ENCODE data around the gene ZBTB47. TPM values are rescaled to one million over a fixed set of nuclear protein-coding genes. Genes with fewer than 3 reads are reported as not detected.

Gene ZBTB47
- polyA plus RNA-seq, 1 donor: 36.9 TPM

DNA sequence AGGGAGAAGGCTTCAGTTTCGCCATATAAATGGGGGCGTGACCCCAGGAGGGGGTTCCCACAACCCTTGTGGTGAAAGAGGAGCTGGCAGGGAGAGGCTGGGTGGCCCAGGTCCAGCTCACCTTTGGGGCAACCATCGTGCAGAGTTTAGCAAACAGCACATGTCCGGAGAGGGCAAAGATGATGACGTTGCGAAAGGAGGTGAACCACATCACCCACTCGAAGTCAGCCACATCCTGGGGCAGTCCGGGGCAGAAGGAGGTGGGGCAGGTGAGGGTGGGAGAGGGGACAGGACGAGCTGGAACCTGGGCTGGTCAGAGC is 45.4 kb downstream of the ZBTB47 start:
- no peak for DNase-seq (ENCODE audit: low read depth)

DNA sequence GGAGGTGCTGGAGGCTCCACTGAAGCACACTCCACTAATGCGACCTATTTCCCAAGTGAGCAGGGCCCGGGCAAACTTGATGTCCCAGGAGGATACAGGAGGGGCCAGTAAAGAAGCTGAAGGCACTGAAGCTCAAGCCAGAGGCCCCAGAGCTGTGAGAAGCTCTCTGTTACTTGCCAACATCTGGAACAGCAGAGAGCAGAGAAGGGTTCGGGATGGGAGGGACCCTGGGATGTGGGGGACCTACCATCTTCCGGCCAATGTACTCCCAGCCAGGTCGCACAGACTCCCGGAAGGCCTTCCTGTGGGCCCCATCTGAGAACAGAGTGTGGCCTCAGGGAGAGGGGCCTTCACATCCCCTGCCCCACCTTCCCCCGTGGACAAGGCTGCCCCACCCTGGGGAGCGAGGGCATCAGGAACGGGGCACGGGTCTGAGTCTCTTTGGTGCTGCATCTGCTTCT is 46.0 kb downstream of the ZBTB47 start:
- DNase-seq (ENCODE audit: low read depth): no peak

DNA sequence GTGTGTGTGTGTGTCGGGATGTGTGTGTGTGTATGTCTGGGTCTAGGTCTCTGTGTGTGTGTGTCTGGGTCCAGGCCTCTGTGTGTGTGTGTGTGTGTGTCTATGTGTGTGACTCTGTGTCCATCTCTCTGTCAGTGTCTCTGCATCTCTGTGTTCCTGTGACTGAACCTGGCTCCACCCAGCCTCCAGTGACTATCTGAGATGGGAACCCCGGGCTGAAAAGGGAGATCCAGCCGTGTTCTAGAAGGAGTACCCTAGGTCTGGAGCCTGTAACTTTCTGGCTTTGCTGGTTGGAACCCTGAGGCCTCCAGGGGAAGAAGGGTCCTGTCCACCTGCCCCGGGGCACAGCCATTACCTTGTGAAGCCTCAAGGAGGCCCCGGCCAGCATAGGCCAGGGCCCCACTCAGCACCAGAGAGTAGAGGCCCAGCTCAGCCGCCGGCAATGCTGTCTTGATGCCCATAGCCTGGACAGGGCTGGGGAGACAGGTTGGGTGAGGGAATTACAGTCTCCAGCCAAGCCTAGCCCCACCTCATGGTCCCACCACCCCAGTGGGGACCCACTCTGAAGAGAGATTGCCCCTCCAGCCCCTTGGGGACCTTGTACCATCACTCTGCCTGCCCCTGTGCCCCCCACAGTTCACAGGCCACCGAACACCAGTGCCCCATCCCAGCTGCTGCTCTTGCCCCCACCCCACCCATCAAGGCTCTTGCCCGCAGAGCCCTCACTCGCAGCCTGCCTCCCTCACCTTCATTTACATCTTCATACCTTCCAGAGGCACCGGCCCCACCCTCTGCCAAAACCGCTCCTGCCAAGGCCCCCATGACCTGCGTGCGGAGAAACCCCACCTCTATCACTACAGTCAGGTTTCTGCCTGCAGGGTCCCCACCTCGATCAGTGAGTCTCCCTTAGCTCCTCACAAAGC is 47.1 kb downstream of the ZBTB47 start:
- DNase-seq (ENCODE audit: low read depth): no peak

DNA sequence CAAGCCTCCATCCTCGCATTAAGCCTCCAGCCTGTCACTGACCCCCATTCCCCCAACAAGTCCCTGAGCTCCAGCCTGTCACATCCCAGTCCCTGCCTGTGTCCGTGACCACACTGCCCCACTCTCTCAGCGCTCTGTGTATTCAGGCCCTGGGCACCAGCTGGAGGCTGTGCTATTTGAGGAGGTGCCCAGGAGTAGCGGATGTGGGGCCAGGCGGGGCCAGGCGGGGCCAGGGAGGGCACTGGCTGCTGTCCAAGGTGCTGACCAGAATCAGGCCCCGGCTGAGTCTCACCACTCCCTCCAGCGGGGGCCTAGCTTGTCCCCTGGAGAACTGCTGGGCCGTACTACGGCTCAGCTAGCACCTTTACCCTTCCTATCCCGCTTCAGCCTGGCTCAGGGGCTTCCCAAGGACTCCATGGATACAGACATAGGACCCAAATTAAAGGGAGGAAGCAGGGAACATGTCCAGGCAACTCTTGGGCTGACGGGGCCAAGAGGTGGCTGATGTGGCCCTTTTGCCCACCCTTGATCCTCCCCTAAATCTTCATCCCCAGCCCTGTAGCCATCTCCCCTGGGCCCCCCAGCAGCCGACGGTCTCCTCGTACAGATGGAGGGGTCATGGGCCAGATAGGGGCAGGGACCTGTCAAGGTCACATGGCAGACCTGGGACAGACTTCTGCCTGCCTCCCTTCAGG is 48.0 kb downstream of the ZBTB47 start:
- DNase-seq (ENCODE audit: low read depth): no peak

DNA sequence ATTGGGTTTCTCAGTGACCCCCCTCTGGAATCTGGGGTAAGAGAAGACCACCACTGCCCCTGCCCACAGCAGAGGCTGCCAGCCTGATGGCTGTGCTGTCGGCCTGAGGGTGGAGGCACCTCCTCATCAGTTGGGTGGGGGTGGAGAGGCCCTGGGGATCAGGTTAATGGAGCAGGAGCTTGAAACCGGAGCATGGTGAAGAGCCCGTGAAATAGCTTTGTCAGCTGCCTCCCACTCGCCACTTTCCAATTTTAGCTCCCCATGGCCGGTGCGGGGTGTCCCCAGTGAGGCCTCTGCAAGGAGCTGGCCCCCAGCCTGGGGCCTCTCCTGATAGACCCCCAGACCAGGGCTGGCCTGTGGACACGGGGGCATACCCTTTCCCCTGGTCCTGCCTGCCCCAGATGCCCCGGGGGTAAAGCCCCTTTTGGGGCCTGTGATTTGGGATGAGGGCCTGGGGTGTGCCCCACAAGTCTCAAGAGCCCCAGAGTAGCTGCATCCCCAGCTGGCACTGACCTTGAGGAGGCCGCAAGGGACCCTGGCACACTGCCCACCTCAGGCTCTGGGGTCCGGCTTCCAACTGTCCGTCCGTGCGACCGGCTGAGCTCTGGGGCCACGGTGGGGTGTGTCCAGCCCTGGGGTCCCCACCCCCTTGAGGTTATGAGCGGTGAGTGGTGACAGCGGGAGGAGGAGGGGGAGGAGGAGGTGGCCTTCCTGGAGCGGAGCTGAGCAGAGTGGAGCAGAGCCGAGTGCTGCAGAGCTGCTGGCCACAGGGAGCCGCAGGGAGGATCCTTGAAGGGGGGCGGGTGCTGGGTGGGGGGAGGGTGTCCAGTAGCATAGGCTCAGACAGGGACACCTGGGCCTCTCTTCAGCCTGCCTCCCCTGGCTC is 48.8 kb downstream of the ZBTB47 start, which contains the start of gene HHATL:
HHATL (minus strand) TSS at position 733 of the 886 bp plus-strand sequence. CDS start 1,972 bp downstream, outside the sequence.
- no peak for DNase-seq (ENCODE audit: low read depth)

DNA sequence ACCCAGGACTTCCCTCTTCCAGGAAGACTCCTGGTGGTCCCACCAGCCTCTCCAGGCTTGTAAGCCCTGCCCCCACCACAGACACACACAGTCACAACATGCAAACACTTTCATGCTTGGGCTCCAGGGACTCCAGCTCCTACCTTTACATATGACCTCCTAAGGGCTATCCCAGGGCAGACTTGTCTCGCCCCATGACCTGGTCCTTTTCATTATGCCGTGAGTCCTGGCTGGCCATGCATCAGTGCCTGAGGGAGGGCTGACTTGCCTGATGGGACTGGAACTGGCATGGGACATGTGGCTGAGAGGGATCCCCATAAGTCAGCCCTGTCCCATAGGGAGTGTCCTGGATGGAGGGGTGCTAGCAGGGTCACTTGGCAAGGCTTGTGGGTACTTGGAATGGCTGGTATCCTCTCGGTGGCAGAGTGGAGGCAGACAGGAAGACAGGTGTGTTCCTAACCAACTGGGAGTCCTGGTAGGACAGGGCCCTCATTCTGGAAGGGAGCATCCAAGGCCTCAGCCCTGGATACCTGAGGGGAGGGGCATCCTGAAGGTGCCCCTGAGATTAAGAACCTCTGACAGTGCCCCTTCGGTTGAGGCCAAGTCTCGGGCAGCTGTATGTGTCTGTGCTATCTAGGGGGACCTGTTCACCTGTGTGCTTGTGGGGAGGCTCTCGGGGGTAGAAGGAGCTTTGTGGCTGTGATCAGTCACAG is 49.6 kb downstream of the ZBTB47 start:
- no peak for DNase-seq (ENCODE audit: low read depth)

DNA sequence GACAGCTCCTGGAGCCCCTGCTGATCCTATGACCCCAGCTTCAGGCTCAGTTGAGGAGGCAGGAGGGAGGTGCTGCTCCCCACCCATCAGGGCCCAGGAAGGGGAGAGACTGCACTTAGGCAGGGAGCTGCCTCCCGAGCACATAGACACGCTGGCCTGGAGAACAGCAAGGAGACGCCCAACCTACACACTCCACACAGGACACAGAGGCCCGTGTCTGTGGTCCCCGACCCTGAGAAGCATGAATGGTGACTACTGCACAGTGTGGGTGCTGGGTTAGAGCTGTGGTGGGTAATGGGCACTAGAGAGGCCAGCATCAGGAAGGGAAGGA is 50.2 kb downstream of the ZBTB47 start:
- DNase-seq (ENCODE audit: low read depth): no peak

DNA sequence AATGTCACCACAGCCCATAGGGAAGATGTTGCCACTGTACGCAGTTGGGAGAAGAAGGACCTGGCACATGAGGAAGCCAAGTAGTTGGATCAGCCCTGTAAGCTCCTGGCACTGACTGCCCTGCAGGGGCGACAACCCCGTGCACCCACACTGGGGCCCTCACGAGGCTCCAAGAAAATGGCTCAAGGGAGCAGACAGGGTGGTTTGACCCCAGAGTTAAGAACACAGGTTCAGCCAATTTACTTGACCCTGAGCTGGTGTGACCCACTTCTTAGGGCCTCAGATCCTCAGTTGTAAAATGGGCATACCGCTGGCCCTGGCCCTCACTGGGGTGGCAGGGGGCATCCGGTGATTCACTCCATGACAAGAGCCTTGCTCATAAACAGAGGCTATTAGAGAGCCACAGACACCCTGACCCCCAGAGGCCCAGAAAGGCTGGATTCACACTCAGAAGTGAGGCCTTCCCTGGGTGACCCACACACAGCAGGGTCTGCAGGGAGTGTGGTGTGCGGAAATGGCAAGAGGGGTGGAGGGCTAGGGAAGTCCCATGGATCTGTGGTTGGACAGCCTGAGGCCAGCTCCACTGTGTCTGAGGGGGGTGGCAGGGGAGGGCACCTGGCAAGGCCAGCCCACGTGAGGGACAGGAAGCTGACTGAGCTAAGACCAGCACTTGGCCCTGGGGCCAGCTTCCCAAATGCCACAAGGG is 50.8 kb downstream of the ZBTB47 start:
- no peak for DNase-seq (ENCODE audit: low read depth)

DNA sequence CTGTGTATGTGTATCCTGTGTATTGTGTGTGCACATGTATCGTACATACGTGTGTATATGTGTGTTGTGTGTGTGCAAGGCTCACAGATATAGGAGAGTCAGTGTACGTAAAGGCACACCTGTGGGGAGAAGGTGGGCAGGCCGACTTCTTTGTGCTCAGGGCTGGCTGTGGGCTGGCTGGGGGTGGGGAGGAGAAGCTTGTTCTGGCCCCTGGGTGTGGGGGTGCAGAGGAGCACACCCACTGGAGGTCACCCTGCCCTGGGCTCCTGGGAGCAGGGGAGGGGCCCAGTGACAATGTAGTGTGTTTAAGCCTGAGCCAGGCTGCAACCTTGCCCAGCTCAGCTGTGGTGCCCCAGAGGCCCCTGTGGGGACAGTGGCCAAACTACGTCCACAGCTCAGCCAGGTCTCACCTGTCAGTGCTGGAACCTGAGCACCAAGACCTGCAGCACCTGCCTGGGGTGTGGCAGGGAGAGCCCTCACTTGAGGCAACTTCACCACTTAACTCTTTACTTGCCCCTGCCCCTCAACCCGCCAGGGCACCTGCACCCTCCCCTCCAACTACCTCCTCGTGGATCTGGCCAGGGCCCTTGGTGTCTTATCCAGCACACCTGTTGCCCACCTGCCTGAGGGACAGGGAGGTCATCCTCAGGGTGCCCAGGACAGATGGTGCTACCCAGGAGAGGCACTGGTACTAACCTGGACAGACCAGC is 51.7 kb downstream of the ZBTB47 start:
- no peak for DNase-seq (ENCODE audit: low read depth)

DNA sequence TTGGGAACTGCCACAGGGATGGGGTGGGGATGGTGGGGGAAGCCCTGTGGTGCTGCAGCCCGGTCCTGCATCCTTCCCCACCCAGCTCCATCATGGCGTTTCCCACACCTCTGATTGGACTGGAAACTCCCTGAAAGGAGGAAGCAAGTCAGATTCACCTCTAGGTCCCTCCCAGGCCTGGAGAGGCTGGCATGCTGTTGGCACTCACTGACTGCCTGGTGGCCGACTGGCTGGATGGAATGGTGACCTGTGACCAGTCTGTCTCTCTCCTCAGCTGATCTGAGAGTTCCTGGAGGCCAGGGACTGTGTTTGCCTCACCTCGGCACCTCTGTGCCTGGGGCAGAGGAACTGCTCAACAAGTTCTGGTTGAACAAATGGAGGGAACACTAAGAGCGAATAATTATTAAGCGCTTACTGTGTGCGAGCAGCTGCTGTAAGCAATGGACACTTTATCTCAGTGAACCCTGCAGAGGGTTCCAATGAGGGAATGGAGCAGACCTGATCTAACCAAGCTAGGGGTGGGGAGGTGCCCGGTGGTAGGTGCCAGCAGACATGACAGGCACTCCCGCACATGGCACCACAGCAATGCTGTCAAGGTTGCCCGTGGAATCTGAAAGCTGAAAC is 52.6 kb downstream of the ZBTB47 start:
- no peak for DNase-seq (ENCODE audit: low read depth)

DNA sequence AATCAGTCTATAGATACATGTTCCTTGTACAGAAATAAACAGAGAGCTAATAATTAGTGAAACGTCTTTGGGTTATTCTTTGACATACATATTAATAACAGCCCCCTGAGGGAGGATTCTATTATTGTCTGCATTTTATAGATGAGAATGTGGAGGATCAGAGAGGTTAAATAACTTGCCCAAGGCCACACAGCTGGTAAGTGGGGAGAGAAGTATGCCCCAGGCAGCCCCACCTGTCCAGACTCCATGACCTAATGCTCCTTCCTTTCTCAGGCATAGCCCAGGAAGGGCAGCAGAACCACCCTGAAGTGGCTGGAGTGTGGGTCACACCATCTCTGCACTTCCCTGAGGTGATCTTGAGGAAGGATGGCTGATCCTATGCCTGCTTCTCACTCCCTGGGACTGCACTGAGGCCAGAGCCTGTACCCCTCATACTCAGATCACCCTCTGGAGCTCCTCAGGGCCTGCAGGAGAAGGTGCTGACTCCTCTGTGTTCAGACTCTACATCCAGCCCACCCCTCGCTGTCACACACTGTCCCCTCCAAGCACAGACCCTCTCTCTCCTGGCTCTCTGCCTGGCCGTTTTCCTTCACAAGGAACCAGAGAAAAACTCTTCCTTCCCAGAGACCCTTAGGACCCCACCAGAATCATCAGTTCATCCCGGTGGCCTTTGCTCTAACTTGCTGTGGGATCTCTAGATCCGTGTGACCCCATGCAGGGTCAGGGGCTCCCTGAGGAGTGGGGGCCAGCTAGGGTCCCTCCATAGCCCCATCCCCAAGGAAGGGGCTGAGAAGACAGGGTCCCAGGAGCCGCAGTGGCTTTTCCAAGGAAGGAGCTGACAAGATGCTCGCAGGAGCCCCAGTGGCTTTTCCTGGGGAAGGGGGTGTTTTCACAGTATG is 53.5 kb downstream of the ZBTB47 start:
- DNase-seq (ENCODE audit: low read depth): no peak

DNA sequence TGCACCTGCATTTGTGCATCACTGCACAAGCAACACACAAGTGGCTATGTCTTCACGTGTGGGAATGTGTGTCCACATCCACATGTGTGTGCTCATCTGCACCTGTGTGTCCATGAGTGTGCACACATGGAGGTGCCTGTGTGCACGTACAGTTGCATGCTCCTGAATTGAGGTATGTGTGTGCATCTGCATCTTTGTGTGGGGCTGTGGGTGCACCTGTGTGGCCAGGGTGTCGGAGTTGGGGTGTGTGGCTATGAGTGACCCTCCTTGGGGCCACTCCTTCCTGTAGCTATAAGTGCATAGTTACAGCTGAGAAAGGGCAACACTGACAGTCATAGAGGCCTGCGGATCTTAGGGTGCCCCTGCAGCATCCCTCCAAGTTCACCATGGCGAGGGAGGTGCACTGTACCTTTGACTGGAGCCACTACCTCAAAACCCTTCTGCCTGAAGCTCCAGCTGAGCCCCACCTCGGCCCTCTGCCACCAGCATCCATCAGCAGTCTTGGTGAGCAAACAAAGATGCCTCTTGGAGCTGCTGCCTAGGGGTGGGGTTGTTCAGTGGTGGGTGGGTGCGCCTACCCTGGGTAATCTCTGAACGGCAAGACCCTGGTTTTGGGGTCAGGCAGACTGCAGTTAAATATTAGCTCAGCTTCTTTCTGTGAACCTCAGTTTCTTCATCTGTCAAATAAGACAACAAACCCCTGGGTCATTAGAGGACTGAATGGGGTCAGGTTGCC is 54.3 kb downstream of the ZBTB47 start:
- no peak for DNase-seq (ENCODE audit: low read depth)

DNA sequence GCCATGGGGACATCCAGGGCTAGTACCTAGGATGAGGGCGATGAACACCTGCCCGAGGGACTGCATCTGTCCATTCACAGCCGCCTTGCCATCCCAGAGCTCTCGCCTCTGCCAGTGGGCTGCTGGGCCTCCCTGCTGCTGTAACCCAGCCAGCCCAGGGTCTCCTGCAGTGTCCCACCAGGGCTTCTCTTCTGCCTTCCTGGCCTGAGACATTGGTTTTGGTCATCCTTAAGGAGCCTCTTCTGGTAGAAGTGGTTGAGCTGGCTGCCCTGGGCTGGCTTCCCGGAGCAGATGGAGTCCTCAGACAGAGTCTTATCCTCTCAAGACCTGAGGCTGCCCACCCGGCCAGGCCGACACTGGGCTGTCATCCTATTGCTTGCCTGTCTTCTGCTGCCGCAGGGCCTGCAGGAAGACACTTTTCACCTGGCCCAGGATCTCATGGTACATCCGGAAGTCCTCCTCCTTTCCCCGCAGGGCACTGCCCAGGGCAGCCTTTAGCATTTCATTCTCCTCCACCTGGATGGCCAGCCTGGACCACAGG is 55.2 kb downstream of the ZBTB47 start:
- no peak for DNase-seq (ENCODE audit: low read depth)

DNA sequence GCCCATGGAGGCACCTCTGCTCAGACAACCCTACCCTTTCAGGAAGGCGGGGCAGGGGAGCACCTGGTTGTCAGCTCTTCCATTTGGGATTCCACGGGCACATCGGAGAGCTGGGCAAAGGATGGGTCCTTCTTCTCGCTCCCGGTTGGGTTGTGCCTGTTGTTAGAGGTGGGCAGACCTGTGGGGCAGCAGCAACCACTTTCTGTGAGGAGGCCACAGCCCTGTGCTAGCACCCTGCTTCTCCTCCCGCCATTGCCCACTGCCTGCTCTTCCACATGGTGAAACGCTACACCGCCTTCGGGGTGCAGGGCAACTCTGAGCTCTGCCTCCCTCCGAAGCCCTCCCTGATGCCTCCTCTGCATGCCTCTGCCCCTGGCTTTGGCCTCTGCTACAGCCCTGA is 56.1 kb downstream of the ZBTB47 start:
- no peak for DNase-seq (ENCODE audit: low read depth)

DNA sequence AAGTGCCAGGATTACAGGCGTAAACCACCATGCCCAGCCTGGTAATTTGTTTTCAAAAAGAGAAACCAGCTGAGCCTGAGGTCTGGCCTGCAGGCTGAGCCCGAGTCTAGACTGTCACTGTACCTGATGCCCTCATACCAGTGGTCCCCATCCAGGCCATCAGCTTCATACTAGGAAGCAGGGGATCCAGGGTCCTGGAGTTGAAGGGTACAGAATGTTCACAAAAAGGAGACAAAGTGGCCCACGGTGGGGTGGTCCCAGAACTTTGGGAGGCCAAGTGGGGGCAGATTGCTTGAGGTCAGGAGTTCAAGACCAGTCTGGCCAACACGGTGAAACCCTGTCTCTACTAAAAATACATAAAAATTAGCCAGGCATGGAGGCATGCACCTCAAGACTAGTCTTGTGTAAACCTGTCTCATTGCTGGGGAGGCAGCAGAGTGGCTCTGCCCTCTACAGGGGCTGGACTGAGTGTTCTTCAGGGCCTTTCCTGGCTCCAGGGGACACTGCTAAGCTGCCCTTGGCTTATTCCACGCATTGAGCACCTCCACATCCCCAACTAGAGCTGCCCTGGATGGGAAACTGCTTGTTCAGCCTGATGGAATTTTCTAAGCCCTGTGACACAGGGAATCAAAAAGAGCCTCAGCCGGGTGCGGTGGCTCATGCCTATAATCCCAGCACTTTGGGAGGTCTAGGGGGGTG is 57.0 kb downstream of the ZBTB47 start:
- no peak for DNase-seq (ENCODE audit: low read depth)

DNA sequence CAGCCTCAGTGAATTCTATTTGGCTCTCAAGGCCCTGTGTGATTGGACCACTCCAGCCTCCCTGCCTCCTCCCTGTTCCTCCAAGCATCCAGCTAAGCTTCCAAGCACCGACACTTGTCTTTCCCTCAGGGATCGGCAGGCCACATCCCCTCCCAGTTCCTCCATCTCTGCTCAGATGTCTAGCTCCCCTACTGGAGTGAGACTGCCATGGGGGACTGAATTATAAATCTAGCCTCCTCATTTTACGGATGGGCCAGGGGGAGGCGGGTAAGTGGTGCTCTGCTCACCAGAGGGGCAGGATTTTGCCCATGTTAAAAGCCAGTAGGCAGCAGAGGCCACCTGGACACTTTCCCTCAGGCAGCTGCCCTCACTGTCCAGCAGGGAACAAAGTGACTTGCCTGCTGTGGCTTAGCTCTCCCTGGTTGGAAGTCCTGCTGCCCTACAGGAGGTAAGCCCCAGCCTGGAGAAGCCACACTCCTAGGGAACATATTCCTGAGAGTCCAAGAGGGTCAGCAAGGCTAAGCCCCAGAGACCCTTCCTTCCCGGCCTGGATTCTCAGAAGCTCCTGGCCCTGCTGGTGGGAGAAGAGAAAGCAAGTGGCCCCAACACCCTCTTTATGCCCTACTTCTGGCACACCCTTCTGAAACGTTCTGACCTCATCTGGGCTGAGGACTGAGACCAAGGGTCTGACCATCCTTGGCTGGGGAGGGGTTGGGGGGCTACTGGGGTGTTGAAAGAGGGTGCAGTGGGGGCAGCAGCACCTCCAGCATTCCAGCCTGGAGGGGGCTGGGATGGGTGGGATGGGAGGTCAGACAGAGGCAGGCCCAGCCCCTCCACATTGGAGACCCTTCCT is 58.2 kb downstream of the ZBTB47 start:
- no peak for DNase-seq (ENCODE audit: low read depth)

Data from forelimb muscle (tissue), 1 donor.